HG03442 (cell line): ENCODE results near the gene TTLL10.
"Not testable (repeated sequence)": the region's sequence is repeated elsewhere in the genome, so short reads cannot be mapped to it uniquely, and the experiment has no call there.

Experiments used
- ATAC-seq: cut with Tn5 transposase; IDR thresholded peaks from one replicate; pipeline ENCODE4 v1.9.1; 2021; ENCODE audit warnings: mild to moderate bottlenecking, moderate library complexity; ENCODE audit not compliant: unreplicated experiment

Gene TTLL10

DNA sequence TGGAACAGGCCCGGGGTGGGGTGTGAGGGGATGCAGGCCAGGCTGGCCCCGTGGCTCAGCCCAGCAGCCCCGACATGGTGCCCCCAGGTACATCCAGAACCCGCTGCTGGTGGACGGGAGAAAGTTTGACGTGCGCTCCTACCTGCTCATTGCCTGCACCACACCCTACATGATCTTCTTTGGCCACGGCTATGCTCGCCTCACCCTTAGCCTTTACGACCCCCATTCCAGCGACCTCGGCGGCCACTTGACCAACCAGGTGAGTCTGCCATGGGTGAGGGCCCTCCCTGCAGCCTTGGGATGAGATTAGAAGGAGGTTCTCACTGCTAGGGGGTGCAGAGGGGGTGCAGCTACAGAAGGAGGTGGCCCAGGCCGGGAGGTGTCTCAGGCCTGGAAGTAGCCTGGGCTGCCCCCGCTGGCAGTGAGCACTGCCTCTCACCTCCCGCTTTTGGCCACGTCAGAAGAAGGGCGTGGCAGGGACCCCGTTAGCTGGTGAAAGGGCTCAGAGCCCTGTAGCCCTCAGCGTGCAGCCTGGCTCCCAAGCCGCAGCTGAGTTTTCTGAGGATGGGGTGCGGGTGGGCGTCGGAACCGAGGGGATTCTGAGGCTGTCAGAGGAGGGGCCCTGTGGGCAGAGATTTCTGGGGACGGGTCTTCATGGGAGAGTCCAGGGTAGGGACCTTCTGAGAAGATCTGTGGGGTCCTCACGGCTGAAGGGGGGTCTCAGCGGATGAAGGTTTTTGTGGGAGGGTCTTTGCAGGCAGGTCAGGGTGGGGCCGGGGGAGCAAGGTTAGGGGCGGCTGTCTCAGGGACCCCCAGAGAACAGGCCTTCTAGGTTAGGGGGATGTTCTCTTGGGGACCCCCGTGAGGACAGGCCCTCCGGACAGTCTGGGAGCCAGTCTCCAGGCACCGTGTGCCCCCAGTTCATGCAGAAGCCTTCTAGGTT, 10.4 kb downstream of the TTLL10 start:
- ATAC-seq = no peak

DNA sequence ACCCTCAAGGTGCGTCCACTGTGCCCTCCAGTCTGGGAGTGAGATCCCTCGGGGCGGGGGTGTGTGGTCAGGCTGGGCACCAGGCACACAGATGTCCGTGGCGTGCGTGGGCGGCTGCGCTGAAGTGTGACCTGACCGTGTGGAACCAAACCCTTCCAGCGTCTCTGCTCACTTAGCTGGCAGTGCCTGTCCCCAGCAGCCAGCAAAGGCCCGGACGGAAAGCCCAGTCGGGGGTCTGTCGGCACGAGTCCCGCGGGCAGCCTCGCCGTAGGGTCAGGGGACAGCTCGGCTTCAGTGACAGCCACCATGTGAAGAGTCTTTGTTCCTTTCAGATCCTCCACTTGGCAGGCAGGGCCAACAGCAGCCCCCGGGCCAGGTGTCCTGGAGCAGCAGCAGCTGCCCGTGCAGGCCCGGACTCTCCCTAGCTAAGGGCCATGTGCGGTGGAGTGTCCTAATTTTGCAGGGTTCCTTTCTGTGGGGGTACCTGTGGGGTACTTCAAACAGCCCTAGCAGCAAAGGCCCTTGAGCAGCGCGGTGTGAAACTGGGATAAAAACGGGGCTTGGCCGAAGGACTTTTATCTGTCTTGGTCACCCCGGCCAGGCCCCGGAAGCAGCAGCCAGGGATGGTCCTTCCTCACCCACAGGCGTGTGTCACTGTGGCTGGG, 11.6 kb downstream of the TTLL10 start:
- no peak for ATAC-seq

DNA sequence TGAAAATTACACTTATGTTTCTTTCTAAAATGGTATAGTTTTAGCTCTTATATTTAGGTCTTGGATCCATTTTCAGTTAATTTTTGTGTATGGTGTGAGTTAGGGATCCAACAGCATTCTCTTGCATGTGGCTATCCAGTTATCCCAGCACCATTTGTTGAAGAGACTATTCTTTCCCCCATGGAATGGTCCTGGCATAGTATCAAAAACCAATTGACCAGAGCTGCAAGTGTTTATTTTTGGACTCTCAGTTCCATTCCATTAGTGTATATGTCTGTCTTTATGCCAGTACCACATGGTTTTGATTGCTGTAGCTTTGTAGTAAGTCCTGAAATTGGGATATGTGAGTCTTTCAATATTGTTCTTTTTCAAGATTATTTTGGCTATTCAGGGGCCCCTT, 14.3 kb downstream of the TTLL10 start:
- ATAC-seq = no peak

DNA sequence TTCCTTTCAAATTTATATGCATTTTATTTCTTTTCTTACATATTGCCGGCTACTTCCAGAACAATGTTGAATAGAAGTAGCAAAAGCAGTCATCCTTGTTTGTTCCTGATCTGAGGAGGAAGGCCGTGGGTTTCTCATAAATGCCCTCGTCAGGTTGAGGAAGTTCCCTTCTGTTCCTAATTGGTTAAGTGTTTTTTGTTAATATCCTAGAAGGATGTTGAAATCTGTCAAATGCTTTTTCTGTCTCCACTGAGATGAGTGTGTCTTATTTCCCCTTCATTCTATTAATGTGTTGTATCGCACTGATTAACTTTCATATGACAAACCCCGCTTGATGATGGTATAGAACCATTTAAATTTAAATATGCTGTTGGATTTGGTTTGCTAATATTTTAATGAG, 15.4 kb downstream of the TTLL10 start:
- ATAC-seq = no peak

DNA sequence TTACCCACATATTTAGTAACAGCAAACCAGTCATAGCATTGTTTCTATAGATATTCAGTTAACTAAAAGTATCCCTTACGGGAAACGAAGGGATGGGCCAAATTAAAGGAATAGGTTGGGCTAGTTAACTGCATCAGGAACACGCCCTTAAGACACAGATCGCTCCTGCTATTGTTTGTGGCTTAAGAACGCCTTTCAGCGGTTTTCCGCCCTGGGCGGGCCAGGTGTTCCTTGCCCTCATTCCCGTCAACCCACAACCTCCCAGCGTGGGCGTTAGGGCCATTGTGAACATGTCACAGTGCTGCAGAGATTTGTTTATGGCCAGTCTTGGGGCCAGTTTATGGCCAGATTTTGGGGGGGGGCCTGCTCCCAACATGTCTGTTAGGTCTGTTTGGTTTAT, 18.1 kb downstream of the TTLL10 start:
- ATAC-seq = no peak

DNA sequence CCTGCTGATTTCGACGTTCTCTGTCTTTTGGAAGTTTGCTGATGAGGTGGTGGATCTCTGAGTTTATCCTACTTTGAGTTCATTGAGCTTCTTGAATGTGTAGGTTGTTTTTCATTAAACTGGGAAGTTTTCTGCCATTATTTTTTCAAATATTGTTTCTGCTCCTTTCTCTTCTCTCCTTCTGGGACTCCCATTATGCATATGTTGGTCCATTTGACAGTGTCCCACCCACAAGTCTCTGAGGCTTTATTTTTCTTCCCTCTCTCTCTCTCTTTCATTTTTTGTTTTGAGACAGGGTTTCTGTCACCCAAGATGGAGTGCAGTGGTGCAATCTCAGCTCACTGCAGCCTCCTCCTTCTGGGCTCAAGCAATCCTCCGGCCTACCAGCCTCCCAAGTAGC, 21.0 kb downstream of the TTLL10 start:
- ATAC-seq = no peak

DNA sequence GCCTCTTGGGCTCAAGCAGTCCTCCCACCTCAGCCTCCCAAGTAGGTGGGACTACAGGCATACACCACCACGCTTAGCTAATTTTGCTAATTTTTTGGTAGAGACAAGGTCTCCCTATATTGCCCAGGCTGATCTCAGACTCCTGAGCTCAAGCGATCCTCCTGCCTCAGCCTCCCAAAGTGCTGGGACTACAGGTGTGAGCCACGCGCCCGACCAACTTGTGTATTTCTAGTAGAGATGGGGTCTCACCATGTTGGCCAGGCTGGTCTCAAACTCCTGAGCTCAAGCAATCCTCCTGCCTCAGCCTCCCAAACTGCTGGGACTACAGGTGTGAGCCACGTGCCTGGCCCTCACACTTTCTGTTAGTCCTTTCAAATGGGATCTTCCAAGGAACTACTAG, 22.0 kb downstream of the TTLL10 start:
- not testable (repeated sequence) for ATAC-seq

DNA sequence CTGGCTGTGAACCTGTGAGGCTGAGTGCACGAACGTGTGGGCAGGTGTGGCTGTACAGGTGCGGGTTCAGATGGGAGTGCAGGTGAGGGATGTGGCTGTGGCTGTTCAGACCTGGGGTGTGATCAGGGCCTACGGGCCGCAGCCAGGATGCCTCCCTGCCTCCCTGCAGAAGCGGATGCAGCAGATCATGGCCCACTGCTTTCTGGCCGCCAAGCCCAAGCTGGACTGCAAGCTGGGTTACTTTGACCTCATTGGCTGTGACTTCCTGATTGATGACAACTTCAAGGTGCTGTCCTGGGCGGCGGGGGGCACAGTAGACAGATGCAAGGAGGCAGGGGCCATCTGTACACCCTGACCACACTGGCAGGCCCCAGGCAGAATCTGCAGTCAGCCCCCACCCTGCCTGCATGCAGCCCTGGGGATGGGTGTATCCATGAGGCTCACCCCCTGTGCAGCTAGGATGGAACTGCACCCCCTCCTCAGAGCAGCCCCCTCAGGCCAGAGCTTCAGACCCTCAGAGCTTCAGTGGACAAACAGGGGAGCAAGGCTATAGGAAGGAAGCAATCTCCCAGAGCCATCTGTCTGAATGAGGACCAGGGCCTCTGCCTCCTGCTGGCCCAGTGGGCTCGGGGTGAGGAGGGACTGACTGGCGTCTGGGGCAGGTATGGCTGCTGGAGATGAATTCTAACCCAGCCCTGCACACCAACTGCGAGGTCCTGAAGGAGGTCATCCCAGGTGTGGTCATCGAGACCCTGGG, 22.9 kb downstream of the TTLL10 start:
- no peak for ATAC-seq

DNA sequence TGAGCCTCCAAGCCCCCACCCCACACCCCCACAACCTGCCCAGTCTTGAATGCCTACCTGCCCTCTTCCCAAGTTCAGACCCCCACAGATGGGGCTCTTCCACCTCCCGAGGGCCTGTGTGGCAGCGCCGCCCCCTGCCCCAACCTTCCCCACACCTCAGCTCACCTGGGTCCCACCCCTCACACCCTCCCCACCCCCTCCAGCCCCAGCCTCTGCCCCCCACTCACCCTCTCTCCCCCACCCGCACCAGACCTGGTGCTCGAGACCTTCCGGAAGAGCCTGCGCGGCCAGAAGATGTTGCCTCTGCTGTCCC, 23.5 kb downstream of the TTLL10 start:
- no peak for ATAC-seq

DNA sequence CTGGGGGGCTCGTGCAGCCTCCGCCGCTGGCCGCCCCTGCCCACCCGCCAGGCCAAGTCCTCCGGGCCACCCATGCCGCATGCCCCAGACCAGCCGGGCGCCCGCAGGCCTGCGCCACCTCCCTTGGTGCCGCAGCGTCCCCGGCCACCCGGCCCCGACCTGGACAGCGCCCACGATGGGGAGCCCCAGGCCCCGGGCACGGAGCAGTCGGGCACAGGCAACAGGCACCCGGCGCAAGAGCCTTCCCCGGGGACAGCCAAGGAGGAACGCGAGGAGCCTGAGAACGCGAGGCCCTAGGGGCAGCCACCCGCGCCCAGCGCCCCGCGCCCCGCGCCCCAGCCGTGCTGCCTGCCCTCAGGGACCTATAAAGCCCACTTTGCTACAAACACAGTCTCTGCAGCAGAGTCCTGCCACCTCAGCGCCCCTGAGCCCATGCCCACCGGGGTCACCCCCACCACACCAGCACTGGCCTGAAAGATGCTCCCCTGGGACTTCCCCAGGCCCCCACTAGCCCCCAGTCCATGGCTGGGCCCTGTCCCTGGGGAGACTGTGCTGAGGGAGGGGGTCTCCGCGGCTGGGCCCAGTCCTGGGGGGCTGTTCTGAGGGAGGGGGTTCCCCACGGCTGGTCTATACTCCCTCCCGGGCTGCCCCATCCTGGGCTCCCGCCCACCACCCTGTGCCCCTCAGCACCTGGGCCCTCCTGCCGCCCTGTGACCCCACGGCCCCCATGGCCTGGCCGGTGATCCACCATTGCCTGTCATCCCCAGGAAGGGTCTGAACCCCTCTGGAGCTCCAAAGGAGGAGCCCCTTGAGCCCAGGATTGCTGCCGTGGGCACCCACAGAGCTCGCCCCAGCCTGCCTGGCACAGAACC, 24.1 kb downstream of the TTLL10 start:
- no peak for ATAC-seq

DNA sequence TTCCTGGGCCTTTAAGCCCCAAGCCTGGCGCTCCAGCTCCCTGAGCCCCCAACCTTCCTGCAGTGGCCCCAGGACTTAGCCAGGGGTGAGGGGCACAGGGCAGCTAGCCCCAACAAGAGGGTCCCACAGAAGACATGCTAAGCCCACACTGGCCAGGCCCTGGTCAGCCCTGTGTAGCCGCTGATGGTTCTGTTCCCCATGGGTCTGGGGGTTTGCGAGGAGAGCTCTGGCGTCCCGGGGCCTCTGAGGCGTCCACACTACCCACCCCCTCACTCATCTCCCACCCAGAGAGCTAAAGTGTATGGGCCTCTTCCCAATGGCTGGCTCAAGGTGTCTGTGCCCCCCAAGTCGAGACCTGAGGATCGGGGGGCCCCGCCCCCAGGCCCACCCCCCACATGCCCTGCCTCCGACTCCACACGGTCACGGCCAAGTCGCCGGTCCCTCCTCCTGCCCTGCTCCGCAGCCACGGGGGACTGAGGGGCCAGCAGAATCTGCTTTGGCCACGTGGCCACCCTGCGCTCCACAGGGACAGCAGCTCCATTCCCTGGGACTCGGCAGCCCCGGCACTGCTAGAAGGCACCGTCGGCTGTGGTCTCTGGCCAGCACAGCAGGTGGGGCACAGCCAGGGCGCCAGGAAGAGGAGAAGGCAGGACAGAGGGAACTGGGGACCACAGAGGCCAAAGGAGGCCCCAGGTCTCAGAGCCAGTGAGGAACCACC, 24.9 kb downstream of the TTLL10 start:
- no peak for ATAC-seq

DNA sequence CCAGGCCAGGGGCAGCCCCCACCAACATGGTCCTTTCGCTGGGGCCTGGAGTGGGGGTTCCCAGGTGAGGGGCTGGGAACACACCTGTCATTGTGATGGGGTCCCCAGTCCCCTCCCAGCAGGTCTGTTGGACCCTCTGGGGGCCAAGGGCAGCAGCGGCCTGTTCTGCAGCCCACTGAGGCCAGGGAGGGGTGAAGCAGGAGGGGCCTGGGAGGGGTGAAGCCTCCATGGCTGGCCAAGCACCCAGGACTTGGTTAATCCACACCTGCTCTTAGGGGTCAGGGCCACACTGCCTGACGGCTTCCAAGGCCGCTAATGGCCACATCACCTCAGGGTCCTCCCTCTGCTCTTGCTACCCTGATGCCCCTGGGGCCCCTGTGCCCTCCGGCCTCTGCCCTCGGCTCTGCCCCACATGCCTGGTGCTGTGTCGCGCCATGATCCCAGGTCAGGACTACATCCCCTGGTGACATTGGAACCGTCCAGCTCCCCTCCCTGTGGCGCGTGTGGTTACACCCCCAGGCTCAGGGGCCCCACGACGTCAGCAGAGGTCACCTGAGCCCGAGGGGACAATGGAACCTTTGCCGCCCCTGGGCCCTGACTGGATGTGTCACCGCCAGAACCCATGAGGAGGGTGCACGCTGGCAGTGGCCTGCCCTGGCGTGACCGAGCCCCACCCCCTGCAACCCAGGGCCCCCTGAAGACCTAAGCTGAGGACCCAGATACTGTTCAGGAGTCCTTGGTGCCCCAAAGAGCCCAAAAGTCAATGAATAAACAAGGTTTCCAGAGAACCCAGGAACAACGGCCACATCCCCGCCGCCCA, 25.7 kb downstream of the TTLL10 start:
- no peak for ATAC-seq

DNA sequence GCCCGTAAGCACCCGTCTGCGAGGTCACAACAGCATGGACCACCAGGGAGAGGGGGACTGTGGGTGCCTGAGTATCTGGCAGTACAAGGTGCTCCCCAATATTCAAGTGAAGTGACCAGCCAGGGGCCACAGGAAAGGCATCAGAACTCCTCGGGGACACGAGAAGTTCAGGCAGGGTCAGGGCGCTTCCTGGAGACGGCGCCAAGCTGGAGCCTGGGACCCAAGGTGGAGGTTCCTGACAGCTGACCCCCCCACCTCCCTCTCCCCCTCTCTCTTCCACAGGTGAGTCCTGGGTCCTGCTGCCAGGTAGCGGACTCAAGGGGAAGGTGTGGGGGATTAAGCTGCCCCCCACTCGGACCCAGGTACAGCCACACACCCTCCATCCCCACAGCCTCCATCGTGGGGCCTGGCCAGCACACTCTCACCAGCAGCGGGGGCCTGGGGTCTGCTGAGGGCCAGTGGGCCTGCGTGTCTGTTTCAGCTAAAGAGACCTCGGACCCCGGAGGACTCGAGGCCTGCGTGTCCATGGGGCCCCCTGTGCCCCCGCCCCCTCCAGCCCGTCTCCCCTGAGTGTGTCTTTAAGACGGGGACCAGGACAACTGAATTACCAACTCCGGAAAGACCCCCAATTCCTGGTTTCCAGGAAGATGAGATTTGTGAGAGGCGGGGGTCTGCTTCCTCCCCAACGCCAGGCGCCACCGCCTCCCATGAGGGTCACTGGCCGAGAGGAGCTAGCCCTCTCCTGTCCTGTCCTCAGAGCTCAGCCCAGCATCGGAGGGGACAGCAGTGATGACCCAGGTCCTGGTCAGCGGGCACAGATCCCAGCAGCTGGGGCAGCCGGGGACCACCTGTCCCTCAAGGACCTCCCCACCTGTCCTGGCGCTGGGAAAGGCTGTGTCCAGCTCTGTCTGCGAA, 26.5 kb downstream of the TTLL10 start:
- no peak for ATAC-seq

DNA sequence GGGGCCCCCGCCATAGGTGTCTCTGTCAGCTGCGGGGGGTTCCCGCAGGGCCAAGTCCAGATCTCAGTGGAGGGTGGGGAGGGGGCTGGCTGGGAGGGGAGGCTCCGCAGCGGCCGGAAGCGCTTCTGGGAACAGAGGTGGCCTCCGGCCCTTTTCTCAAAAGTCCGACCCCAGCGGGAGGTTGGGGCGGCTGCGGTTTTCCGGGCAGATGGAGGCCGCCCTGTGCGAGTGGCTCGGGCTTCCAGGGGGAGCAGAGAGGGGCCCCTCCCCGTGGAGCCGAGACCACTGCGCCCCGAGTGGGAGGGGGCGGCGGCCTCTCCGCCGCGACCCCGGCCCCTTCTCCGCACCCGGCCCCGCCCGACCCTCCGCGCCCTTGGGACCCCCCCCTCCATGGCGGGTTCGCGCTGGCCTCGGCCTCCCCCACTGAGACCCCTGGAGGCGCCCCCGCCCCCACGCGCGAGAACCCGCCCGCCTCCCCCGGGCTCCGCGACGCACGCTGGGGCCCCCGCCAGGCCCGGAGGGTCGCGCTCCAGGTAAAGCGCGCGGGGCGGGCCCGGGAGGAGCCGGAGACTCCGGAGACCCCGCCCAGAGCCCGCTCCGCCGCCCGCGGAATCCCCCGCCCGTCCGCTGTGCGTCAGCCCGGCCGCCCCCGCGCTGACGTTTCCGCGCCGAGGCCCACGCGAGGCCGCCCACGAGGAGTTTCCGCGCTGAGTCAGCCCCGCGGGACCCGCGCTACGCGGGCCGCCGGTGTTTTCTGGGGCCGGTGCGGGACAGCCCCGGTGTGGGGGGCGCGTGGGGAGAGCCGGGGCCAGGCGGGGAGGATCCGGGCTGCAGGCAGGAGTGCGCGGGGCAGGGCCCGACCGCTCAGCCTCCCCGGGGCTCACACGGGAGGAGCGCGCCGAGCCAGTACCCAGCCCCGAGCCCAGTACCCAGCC, 27.5 kb downstream of the TTLL10 start:
- ATAC-seq = peak; percentile 46

DNA sequence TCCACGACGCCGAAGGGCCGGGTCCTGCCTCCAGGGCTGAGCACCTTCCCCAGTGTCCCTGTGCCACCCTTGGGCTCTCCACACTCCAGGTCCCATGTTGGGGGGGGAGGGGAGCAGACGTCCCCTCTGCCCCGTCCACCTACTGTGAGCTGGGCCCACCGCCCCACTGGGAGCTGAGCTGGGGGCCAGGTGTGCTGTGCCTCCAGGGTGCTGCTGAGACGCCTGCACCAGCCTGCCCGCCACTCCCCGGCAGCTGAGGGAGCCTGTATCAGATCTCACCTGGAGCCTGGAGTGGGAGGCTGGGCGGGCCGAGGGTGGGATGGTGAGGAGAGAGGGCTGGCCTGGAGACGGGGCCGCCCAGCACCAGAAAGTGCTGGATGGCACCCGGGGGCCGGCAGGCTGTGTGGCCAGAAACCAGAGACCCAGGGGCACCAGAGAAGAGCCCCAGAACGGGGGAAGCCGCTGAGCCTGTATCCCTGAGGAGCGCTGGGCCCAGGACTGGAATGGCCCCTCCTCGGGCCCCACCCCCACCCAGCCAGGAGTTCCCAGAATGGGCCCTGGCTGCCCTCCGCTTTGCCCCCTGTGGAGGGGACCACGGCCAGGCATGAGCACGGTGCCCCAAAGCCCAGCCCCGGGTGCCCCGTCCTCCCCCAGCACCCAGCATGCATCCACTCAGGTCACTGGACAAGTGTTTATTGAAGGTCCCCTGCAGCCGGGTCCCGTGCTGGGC, 29.3 kb downstream of the TTLL10 start:
- no peak for ATAC-seq
